HepG2 (cell line): ENCODE results near the gene DOCK1. TPM values are rescaled to one million over a fixed set of nuclear protein-coding genes. Genes with fewer than 3 reads are reported as not detected.

ENCODE experiments used
- ATAC-seq: fragments of 200-7000 bp; cut with Tn5 transposase; 3 replicates; pipeline ENCODE4 v1.9.1; 2020; ENCODE audit warnings: mild to moderate bottlenecking, moderate library complexity
- BruUV-seq: library from RNA; stranded (reverse); fragments of 400-500 nt; replicated peaks from 2 replicates; lab custom pipeline; 2021; lab: Mats Ljungman, UMichigan
- CTCF ChIA-PET: fragments of 300-600 bp; formaldehyde crosslinking; extraction: SDS; loops from one replicate; lab custom pipeline; 2021; ENCODE audit warnings: low total read pairs, inconsistent platforms, low intra/inter-chr PET ratio; lab: Yijun Ruan, JAX
- POLR2A ChIA-PET: fragments of 350-600 bp; sonication (Branson Sonifier 250); formaldehyde crosslinking; loops from one replicate; lab custom pipeline; 2020; ENCODE audit warnings: antibody characterized with exemption, inconsistent platforms; lab: Yijun Ruan, JAX
- DNase-seq: peaks from one replicate; pipeline ENCODE4 v3.0.0-alpha.2; 2015; ENCODE audit warnings: low spot score
- FAIRE-seq: peaks from 3 replicates; lab custom pipeline; 2011; peaks lifted over from hg19 to GRCh38; lab: Jason Lieb, UNC
- H2AFZ ChIP-seq: one replicate; pipeline ENCODE4 v1.6.1; 2011; ENCODE audit warnings: low read length, inconsistent platforms
- H3K27ac ChIP-seq: fragments of 300-600 bp; 3 replicates; pipeline ENCODE4 v1.8.0; 2011; ENCODE audit warnings: mixed run types, mild to moderate bottlenecking, mixed read lengths, low read length, inconsistent platforms; ENCODE audit not compliant: insufficient read depth; ENCODE audit errors: extremely low read length
- H3K27me3 ChIP-seq, 2 experiments: fragments of 200-600 bp in 1 of 2; 2 replicates in 1 of 2; 3 replicates in 1 of 2; pipeline versions ENCODE4 v1.6.0 to v1.8.0; 2011; ENCODE audit warnings: low read length in 2 of 2, mild to moderate bottlenecking in 2 of 2, moderate library complexity in 2 of 2, inconsistent platforms in 1 of 2; ENCODE audit not compliant: insufficient read depth in 2 of 2, control insufficient read depth in 1 of 2
- H3K36me3 ChIP-seq, 2 experiments: fragments of 200-600 bp in 1 of 2; replicated peaks in 1 of 2; 2 replicates in 1 of 2; 3 replicates in 1 of 2; pipeline versions ENCODE4 v1.5.1 to v1.8.0; 2011; ENCODE audit warnings: low read length in 2 of 2, inconsistent platforms in 1 of 2; ENCODE audit not compliant: insufficient read depth in 2 of 2, control insufficient read depth in 1 of 2
- H3K4me1 ChIP-seq: 2 replicates; pipeline ENCODE4 v1.5.1; 2012; ENCODE audit warnings: low read length, inconsistent platforms; ENCODE audit not compliant: insufficient read depth
- H3K4me2 ChIP-seq: 2 replicates; pipeline ENCODE4 v1.6.0; 2011; ENCODE audit warnings: low read depth, low read length, inconsistent platforms
- H3K4me3 ChIP-seq, 3 experiments: fragments of 200-600 bp in 1 of 3; sonication (generic), shearing (Covaris generic) in 1 of 3; replicated peaks in 1 of 3; 2 replicates each; pipeline ENCODE4 v1.5.1; 2011 to 2016; ENCODE audit warnings: low read length in 3 of 3, inconsistent platforms in 2 of 3, low read depth in 2 of 3, mild to moderate bottlenecking in 2 of 3, control low read depth in 1 of 3, mixed read lengths in 1 of 3; ENCODE audit not compliant: insufficient read depth in 1 of 3
- H3K79me2 ChIP-seq: one replicate; pipeline ENCODE4 v1.6.1; 2011; ENCODE audit warnings: low read length, inconsistent platforms; ENCODE audit not compliant: insufficient read depth
- H3K9ac ChIP-seq: 2 replicates; pipeline ENCODE4 v1.6.0; 2011; ENCODE audit warnings: mild to moderate bottlenecking, low read depth, low read length, inconsistent platforms; ENCODE audit not compliant: insufficient read depth
- H3K9me3 ChIP-seq: 2 replicates; pipeline ENCODE4 v1.5.1; 2012; ENCODE audit warnings: mild to moderate bottlenecking, low read length
- H4K20me1 ChIP-seq: 2 replicates; pipeline ENCODE4 v1.6.0; 2011; ENCODE audit warnings: inconsistent platforms, mild to moderate bottlenecking, low read length, moderate library complexity; ENCODE audit not compliant: insufficient read depth
- AKAP8 ChIP-seq: sonication (generic); formaldehyde crosslinking; IDR thresholded peaks from 2 replicates; pipeline ENCODE4 v1.5.1; 2020; ENCODE audit warnings: mild to moderate bottlenecking, missing genetic modification reagents
- ATF7-NPFF ChIP-seq: sonication (generic); formaldehyde crosslinking; IDR thresholded peaks from 2 replicates; pipeline ENCODE4 v1.8.1; 2023; ENCODE audit warnings: mild to moderate bottlenecking, low read depth, missing genetic modification reagents, moderate library complexity
- ONECUT2 ChIP-seq: sonication (generic); formaldehyde crosslinking; IDR thresholded peaks from 2 replicates; pipeline ENCODE4 v1.4.0; 2020; ENCODE audit warnings: missing genetic modification reagents
- PAF1 ChIP-seq: IDR thresholded peaks from 2 replicates; pipeline ENCODE4 v1.6.1; 2016; ENCODE audit warnings: missing genetic modification reagents, missing compliant biosample characterization
- SKIL ChIP-seq: sonication (generic); formaldehyde crosslinking; IDR thresholded peaks from 2 replicates; pipeline ENCODE4 v1.8.0; 2022; ENCODE audit warnings: missing genetic modification reagents, mild to moderate bottlenecking, moderate library complexity, borderline replicate concordance
- TBL1XR1 ChIP-seq: fragments of 150-350 bp; IDR thresholded peaks from 2 replicates; pipeline ENCODE4 v1.6.1; 2014; ENCODE audit warnings: borderline replicate concordance, low read length; ENCODE audit not compliant: partially characterized antibody
- TCF7 ChIP-seq: sonication (generic); IDR thresholded peaks from 2 replicates; pipeline ENCODE4 v1.6.1; 2016; ENCODE audit warnings: antibody characterized with exemption, low read depth
- THYN1 ChIP-seq: sonication (generic); formaldehyde crosslinking; IDR thresholded peaks from 2 replicates; pipeline ENCODE4 v1.8.1; 2023; ENCODE audit warnings: low read depth, mild to moderate bottlenecking, moderate library complexity, missing genetic modification reagents, borderline replicate concordance
- ZNF124 ChIP-seq: sonication (generic); formaldehyde crosslinking; IDR thresholded peaks from 2 replicates; pipeline ENCODE4 v1.4.0; 2020; ENCODE audit warnings: missing genetic modification reagents
- WGBS: methylation state at CpG from one replicate; pipeline ENCODE4 v1.1.6; 2017; ENCODE audit warnings: low lambda C conversion rate; 5-methylcytosine and 5-hydroxymethylcytosine counted together
- in situ Hi-C: cut with HindIII; loops from 2 replicates; pipeline ENCODE4 v1.10.0; 2017; ENCODE audit warnings: low pct_unique_long_range_greater_than_20kb; ENCODE audit not compliant: extremely low pct_ligation_motif_present
- intact Hi-C: fragments of 100-400 bp; cut with micrococcal nuclease; formaldehyde crosslinking; loops from one replicate; pipeline ENCODE4 v1.10.0; 2022; ENCODE audit not compliant: unreplicated experiment
- polyA plus RNA-seq, 8 experiments: library from polyadenylated mRNA; depleted of rRNA in 3 of 8; stranded (reverse) in 7 of 8; unstranded in 1 of 8; fragments of >200 nt; fragmentation: Illumina TruSeq in 4 of 8; extraction: Trizol in 4 of 8; gene quantifications; 2 replicates each; pipeline versions ENCODE4 v1.2.1 to v1.2.3, GENCODE V29; 2011 to 2016; ENCODE audit warnings: low read depth in 4 of 8, missing spikeins in 1 of 8, mixed read lengths in 1 of 8; ENCODE audit not compliant: insufficient read depth in 1 of 8
- total RNA-seq, 5 experiments: library from RNA; depleted of rRNA; stranded (reverse); fragments of >200 nt; fragmentation: Illumina TruSeq; extraction: Trizol; gene quantifications; 2 replicates each; pipeline ENCODE4 v1.2.3, GENCODE V29; 2016; ENCODE audit warnings: low read depth in 1 of 5
- TF ChIP-seq, protein P1 (sequence below): sonication (generic); formaldehyde crosslinking; IDR thresholded peaks from 2 replicates; pipeline ENCODE4 v1.4.0; 2020; ENCODE audit warnings: missing genetic modification reagents

The DOCK1 gene
- total and polyA plus RNA-seq, 2 of the 13 experiments (the other 11 are each of a cell fraction or from before 2014, with no cell fraction given), result 8.3 to 25.5 TPM

- CTCF ChIA-PET, result no interaction called here
Observed at GRCh38 chr10:127452568-127452967, 547.3 kb downstream of the DOCK1 start.

GRCh38 chr10:127453706-127454105 lies 548.5 kb downstream of the DOCK1 start:
- in situ Hi-C loops (no loop called here), intact Hi-C loops (no loop called here)
- Histone ChIP-seq H4K20me1 (no peaks in the 10 kb centered on the region), H3K4me1 (no peaks in the 10 kb centered on the region), H3K9me3 (no peaks in the 10 kb centered on the region), H2AFZ (no peak overlapping the region), H3K4me3 (no peak overlapping the region), H3K79me2 (no peaks in the 10 kb centered on the region), H3K27me3 (no peaks in the 10 kb centered on the region), H3K36me3 (peaks cover 0 to 10% of the 10 kb centered on the region in 2 experiments; a peak in 3 of 5 replicates), H3K9ac (no peak overlapping the region), H3K27ac (no peak overlapping the region), H3K4me2 (no peak overlapping the region)
- CTCF ChIA-PET, result no interaction called here
- ATAC-seq (no peak), FAIRE-seq (no peak), DNase-seq (no peak)
- WGBS, result 95% methylated on average over 8 of the region's 8 CpGs
- TF ChIP-seq ATF7-NPFF (CRISPR knock-in tag) (no peak), TBL1XR1 (no peak), THYN1 (CRISPR knock-in tag) (no peak), PAF1 (CRISPR knock-in tag) (no peak), ONECUT2 (no peak), AKAP8 (no peak)
- TF ChIP-seq, protein P1, sequence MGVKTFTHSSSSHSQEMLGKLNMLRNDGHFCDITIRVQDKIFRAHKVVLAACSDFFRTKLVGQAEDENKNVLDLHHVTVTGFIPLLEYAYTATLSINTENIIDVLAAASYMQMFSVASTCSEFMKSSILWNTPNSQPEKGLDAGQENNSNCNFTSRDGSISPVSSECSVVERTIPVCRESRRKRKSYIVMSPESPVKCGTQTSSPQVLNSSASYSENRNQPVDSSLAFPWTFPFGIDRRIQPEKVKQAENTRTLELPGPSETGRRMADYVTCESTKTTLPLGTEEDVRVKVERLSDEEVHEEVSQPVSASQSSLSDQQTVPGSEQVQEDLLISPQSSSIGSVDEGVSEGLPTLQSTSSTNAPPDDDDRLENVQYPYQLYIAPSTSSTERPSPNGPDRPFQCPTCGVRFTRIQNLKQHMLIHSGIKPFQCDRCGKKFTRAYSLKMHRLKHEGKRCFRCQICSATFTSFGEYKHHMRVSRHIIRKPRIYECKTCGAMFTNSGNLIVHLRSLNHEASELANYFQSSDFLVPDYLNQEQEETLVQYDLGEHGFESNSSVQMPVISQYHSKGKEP (CRISPR knock-in tag), result no peak
- BruUV-seq, result no TSS peak
- POLR2A ChIA-PET, result no interaction called here

More at GRCh38 chr10:127452568-127452967, 547.3 kb downstream of the DOCK1 start:
- H4K20me1 ChIP-seq, result no peaks in the 10 kb centered on the region
- H2AFZ ChIP-seq, result no peak overlapping the region
- 94% methylated on average over 3 of the region's 3 CpGs for WGBS
- H3K9me3 ChIP-seq, result no peaks in the 10 kb centered on the region
- no peaks in the 10 kb centered on the region for H3K4me1 ChIP-seq
- intact Hi-C loops (no loop called here), in situ Hi-C loops (no loop called here)
- no peak for TF ChIP-seq SKIL (CRISPR knock-in tag)
- no peak for TF ChIP-seq TCF7
- TF ChIP-seq ZNF124 (CRISPR knock-in tag), result no peak
- TF ChIP-seq, all 625 proteins: peak for 0
- Histone ChIP-seq H3K79me2 (no peaks in the 10 kb centered on the region), H3K27me3 (no peaks in the 10 kb centered on the region), H3K36me3 (peaks cover 0 to 13% of the 10 kb centered on the region in 2 experiments; a peak in 3 of 5 replicates), H3K4me3 (no peak overlapping the region), H3K9ac (no peak overlapping the region), H3K27ac (no peak overlapping the region), H3K4me2 (no peak overlapping the region)
- POLR2A ChIA-PET, result no interaction called here
- no peak for FAIRE-seq
- BruUV-seq, result no TSS peak
- ATAC-seq, result no peak
- DNase-seq, result no peak
